Measurements from ENCODE around the gene CD14.

DNA sequence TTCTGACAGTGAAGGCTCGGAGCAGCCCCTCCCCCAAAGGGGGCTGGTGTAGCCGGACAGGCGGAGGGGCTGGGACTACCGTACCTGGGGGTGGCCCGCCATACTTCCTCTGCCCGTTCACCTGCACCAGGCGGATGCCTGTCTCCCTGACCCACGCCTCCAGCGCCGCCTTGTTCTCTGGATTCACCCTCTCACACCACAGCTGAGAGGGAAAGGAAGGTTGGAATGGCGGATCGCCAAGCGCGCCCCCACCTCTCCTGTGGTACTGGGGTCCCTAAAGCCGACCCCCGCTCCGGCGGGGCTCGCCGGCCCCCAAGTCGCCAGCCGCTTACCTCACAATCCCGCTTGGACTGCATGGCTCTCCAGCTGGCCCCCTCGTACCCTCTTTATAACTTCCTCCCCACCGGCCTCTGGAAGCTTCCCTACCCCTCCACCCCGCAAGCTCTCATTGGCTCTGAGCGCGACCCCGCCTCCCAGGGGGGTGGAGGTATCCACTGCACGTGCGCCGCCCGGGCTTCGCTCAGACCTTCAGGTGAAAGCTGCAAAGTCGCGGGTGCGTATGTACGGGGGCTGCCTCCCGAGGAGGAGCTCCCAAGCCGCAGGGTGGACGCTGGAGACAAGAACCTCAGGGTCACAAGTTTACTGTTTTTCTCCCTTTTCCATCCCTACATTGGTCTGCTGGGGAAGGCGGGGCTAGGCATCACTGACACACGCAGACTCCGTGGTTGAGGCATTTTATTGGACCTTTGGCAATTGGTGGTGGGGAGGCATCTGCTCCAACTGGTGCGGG lies 40.4 kb upstream of the CD14 start, which contains the start of gene DND1:
- TF ChIP-seq, protein P1, sequence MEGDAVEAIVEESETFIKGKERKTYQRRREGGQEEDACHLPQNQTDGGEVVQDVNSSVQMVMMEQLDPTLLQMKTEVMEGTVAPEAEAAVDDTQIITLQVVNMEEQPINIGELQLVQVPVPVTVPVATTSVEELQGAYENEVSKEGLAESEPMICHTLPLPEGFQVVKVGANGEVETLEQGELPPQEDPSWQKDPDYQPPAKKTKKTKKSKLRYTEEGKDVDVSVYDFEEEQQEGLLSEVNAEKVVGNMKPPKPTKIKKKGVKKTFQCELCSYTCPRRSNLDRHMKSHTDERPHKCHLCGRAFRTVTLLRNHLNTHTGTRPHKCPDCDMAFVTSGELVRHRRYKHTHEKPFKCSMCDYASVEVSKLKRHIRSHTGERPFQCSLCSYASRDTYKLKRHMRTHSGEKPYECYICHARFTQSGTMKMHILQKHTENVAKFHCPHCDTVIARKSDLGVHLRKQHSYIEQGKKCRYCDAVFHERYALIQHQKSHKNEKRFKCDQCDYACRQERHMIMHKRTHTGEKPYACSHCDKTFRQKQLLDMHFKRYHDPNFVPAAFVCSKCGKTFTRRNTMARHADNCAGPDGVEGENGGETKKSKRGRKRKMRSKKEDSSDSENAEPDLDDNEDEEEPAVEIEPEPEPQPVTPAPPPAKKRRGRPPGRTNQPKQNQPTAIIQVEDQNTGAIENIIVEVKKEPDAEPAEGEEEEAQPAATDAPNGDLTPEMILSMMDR (IDR thresholded peaks at IDR 0.05): no peak
- no peak for TF ChIP-seq POLR2A (IDR thresholded peaks at IDR 0.05)
